GM12878 (cell line): ENCODE data around the gene SFXN2. TPM values are rescaled to one million over a fixed set of nuclear protein-coding genes. Genes with fewer than 3 reads are reported as not detected.

Experiments
- ATAC-seq: fragments of 200-7000 bp; cut with Tn5 transposase; 3 replicates; pipeline ENCODE4 v1.9.1; 2020; ENCODE audit warnings: mild to moderate bottlenecking, moderate library complexity
- BruUV-seq: library from RNA; stranded (reverse); fragments of 400-500 nt; replicated peaks from 2 replicates; lab custom pipeline; 2021; lab: Mats Ljungman, UMichigan
- CTCF ChIA-PET: fragments of 300-600 bp; sonication (Branson Sonifier 250); formaldehyde crosslinking; extraction: SDS; loops from one replicate; lab custom pipeline; 2021; ENCODE audit warnings: inconsistent platforms; lab: Yijun Ruan, JAX
- POLR2A ChIA-PET: fragments of 350-600 bp; formaldehyde crosslinking; extraction: SDS; loops from one replicate; lab custom pipeline; 2021; ENCODE audit warnings: inconsistent platforms; lab: Charles Lee
- RAD21 ChIA-PET: fragments of 300-600 bp; sonication (Branson Sonifier 250); formaldehyde crosslinking; loops from one replicate; lab custom pipeline; 2023; ENCODE audit warnings: antibody characterized with exemption; ENCODE audit not compliant: unreplicated experiment; lab: Charles Lee
- SMC1A ChIA-PET: fragments of 300-600 bp; sonication (Branson Sonifier 250); formaldehyde crosslinking; loops from one replicate; lab custom pipeline; 2023; ENCODE audit not compliant: unreplicated experiment, uncharacterized antibody; lab: Charles Lee
- DNase-seq: peaks from one replicate; pipeline ENCODE4 v3.0.0-alpha.2; 2011; ENCODE audit warnings: low read depth, low spot score
- FAIRE-seq: peaks from 3 replicates; lab custom pipeline; 2011; peaks lifted over from hg19 to GRCh38; lab: Jason Lieb, UNC
- H2AFZ ChIP-seq: 2 replicates; pipeline ENCODE4 v1.6.0; 2011; ENCODE audit warnings: low read depth, low read length, control low read depth; ENCODE audit not compliant: control insufficient read depth
- H3K27ac ChIP-seq: 2 replicates; pipeline ENCODE4 v1.5.1; 2011; ENCODE audit warnings: control low read depth; ENCODE audit not compliant: control insufficient read depth, insufficient read depth
- H3K27me3 ChIP-seq, 2 experiments: replicated peaks in 1 of 2; 2 replicates each; pipeline versions ENCODE4 v1.6.0 to v1.6.1; 2011; ENCODE audit warnings: low read length in 1 of 2; ENCODE audit not compliant: control insufficient read depth in 2 of 2, insufficient read depth in 2 of 2
- H3K36me3 ChIP-seq, 2 experiments: 2 replicates each; pipeline ENCODE4 v1.5.1; 2011; ENCODE audit warnings: low read length in 1 of 2; ENCODE audit not compliant: control insufficient read depth in 2 of 2, insufficient read depth in 2 of 2
- H3K4me1 ChIP-seq: 2 replicates; pipeline ENCODE4 v1.6.1; 2011; ENCODE audit warnings: mild to moderate bottlenecking, low read length, moderate library complexity, mixed read lengths; ENCODE audit not compliant: control insufficient read depth, insufficient read depth
- H3K4me2 ChIP-seq: 2 replicates; pipeline ENCODE4 v1.6.0; 2011; ENCODE audit warnings: control low read depth; ENCODE audit not compliant: control insufficient read depth, insufficient read depth
- H3K4me3 ChIP-seq: fragments of 200-600 bp; sonication (generic); 2 replicates; pipeline ENCODE4 v1.5.1; 2016
- H3K79me2 ChIP-seq: 2 replicates; pipeline ENCODE4 v1.6.0; 2011; ENCODE audit warnings: low read length; ENCODE audit not compliant: control insufficient read depth, insufficient read depth
- H3K9ac ChIP-seq: 2 replicates; pipeline ENCODE4 v1.8.0; 2011; ENCODE audit warnings: low read length, control low read depth, mixed read lengths; ENCODE audit not compliant: control insufficient read depth, insufficient read depth
- H3K9me3 ChIP-seq: replicated peaks from 3 replicates; pipeline ENCODE4 v1.5.1; 2011; ENCODE audit warnings: mild to moderate bottlenecking, low read length; ENCODE audit not compliant: control insufficient read depth, insufficient read depth
- H4K20me1 ChIP-seq: 2 replicates; pipeline ENCODE4 v1.6.0; 2011; ENCODE audit not compliant: control insufficient read depth, insufficient read depth
- ATF7 ChIP-seq: fragments of 450-650 bp; IDR thresholded peaks from 2 replicates; pipeline ENCODE4 v1.6.1; 2016; ENCODE audit warnings: low read depth, mild to moderate bottlenecking
- MTA2 ChIP-seq: fragments of 450-650 bp; IDR thresholded peaks from 2 replicates; pipeline ENCODE4 v1.6.1; 2016; ENCODE audit warnings: low read depth, mild to moderate bottlenecking, moderate library complexity
- NFYB ChIP-seq: IDR thresholded peaks from 2 replicates; pipeline ENCODE4 v1.6.1; 2011; ENCODE audit warnings: low read depth, mild to moderate bottlenecking, low read length, improper control_type of control experiment, moderate library complexity; ENCODE audit not compliant: insufficient read depth
- NRF1 ChIP-seq: conservative IDR thresholded peaks from 2 replicates; pipeline ENCODE4 v1.6.1; 2011; ENCODE audit warnings: mild to moderate bottlenecking, low read depth, low read length, improper control_type of control experiment
- RAD51 ChIP-seq: fragments of 450-650 bp; IDR thresholded peaks from 2 replicates; pipeline ENCODE4 v1.6.1; 2016; ENCODE audit warnings: moderate library complexity, mild to moderate bottlenecking, inconsistent platforms
- RBBP5 ChIP-seq: fragments of 200-600 bp; sonication (generic); conservative IDR thresholded peaks from 2 replicates; pipeline ENCODE4 v1.6.1; 2016
- SMAD5 ChIP-seq: IDR thresholded peaks from 2 replicates; pipeline ENCODE4 v1.6.1; 2016; ENCODE audit warnings: antibody characterized with exemption, low read depth
- SMC3 ChIP-seq: IDR thresholded peaks from 2 replicates; pipeline ENCODE4 v1.6.1; 2011; ENCODE audit warnings: low read length, improper control_type of control experiment, borderline replicate concordance
- WRNIP1 ChIP-seq: IDR thresholded peaks from 2 replicates; pipeline ENCODE4 v1.6.1; 2011; ENCODE audit warnings: low read depth, low read length, improper control_type of control experiment, borderline replicate concordance
- WGBS: methylation state at CpG from one replicate; pipeline ENCODE4 v1.1.6; 2016; ENCODE audit warnings: low lambda C conversion rate; ENCODE audit not compliant: insufficient replicate concordance, insufficient coverage; ENCODE audit errors: missing lambda C conversion rate; 5-methylcytosine and 5-hydroxymethylcytosine counted together
- in situ Hi-C: fragments of 300-500 bp; cut with MboI; formaldehyde crosslinking; loops from 9 replicates; pipeline ENCODE4 v1.14.3; 2018; ENCODE audit warnings: mixed read lengths
- intact Hi-C: fragments of 100-400 bp; cut with micrococcal nuclease; formaldehyde crosslinking; loops from one replicate; pipeline ENCODE4 v1.14.2; 2022; ENCODE audit not compliant: unreplicated experiment
- polyA plus RNA-seq, 11 experiments: library from polyadenylated mRNA; depleted of rRNA in 4 of 11; unstranded in 6 of 11; stranded (reverse) in 5 of 11; fragments of >200 nt; fragmentation: Nextera tagmentation in 4 of 11; fragmentation: Illumina TruSeq in 1 of 11; extraction: Ambion mirVana in 4 of 11; extraction: Trizol in 1 of 11; gene quantifications; 1 replicate in 1 of 11; 2 replicates in 10 of 11; pipeline versions ENCODE4 v1.2.1 to v1.2.3, GENCODE V29; 2011 to 2016; ENCODE audit warnings: inconsistent platforms in 2 of 11, missing spikeins in 2 of 11, low read depth in 1 of 11
- total RNA-seq, 4 experiments: library from RNA; depleted of rRNA in 3 of 4; stranded (reverse); fragments of >200 nt in 3 of 4; fragmentation: Illumina TruSeq in 1 of 4; extraction: Trizol in 1 of 4; gene quantifications; 2 replicates each; pipeline versions ENCODE4 v1.2.1 to v1.2.3, GENCODE V29; 2013 to 2021
- TF ChIP-seq, protein P1 (sequence below): fragments of 450-650 bp; IDR thresholded peaks from 2 replicates; pipeline ENCODE4 v1.6.1; 2018; ENCODE audit warnings: borderline replicate concordance, mild to moderate bottlenecking; ENCODE audit not compliant: partially characterized antibody
- TF ChIP-seq, protein P2 (sequence below): fragments of 450-650 bp; formaldehyde crosslinking; IDR thresholded peaks from 2 replicates; pipeline ENCODE4 v1.4.0; 2022; ENCODE audit warnings: mild to moderate bottlenecking, moderate library complexity
- TF ChIP-seq, protein P3 (sequence below): IDR thresholded peaks from 2 replicates; pipeline ENCODE4 v1.6.1; 2011; ENCODE audit warnings: borderline replicate concordance, low read depth, mild to moderate bottlenecking, moderate library complexity, low read length; ENCODE audit not compliant: insufficient read depth, poor library complexity, severe bottlenecking

Gene SFXN2
- total and polyA plus RNA-seq, 10 of the 15 experiments (the other 5 are each of a cell fraction or from before 2014, with no cell fraction given), result 8.8 to 22.5 (median 18.5) TPM

DNA sequence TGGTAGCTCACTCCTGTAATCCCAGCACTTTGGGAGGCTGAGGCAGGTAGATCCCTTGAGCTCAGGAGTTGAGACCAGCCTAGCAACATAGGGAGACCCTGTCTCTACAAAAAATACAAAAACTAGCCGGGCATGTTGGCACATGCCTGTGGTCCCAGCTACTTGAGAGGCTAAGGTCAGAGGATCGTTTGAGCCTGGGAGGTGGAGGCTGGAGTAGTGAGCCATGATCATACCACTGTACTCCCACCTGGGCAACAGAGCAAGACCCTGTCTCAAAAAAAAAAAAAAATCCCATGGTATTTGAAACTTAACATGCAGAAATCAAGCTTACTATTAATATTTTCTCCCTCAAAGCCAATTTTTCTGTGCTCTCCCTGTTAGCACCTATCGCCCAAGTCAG is 5.9 kb downstream of the SFXN2 start:
- ChIA-PET CTCF (interaction anchor here (0.7 to 1.8 kb wide), 8 partner anchors 10 to 181 kb away, joined by 3 to 11 read pairs (median 5); no protein-coding TSS in a partner anchor), SMC1A (interaction anchor here (0.7 to 3.5 kb wide), 16 partner anchors 9 to 193 kb away, joined by 3 to 15 read pairs (median 4); no protein-coding TSS in a partner anchor), RAD21 (interaction anchor here (0.9 to 2.9 kb wide), 4 partner anchors 43 to 85 kb away, joined by 3 to 7 read pairs (median 4); no protein-coding TSS in a partner anchor), POLR2A (interaction anchor here (0.6 to 2.2 kb wide), 11 partner anchors 13 to 258 kb away, joined by 3 to 8 read pairs (median 3); no protein-coding TSS in a partner anchor)
- WGBS, result 83% methylated on average over 3 of the region's 3 CpGs
- in situ Hi-C loops (no loop called here), intact Hi-C loops (loop anchor here (10.0 kb wide), 1 partner anchor 344 kb away; no protein-coding TSS in a partner anchor)
- Histone ChIP-seq H3K4me1 (peaks cover 8% of the 10 kb centered on the region; the same call in 1 of the 2 replicates), H3K4me2 (no peak overlapping the region), H4K20me1 (no peaks in the 10 kb centered on the region), H3K4me3 (no peak overlapping the region), H3K9ac (no peak overlapping the region), H3K36me3 (peaks cover 0 to 2% of the 10 kb centered on the region in 2 experiments; a peak in 1 of 4 replicates), H3K27ac (no peak overlapping the region), H2AFZ (no peak overlapping the region), H3K79me2 (peaks cover 25% of the 10 kb centered on the region), H3K27me3 (no peaks in the 10 kb centered on the region), H3K9me3 (no peaks in the 10 kb centered on the region)
- no peak for ATAC-seq
- DNase-seq, result no peak
- FAIRE-seq, result no peak
- BruUV-seq, result no TSS peak
- TF ChIP-seq WRNIP1 (no peak), ATF7 (no peak), MTA2 (no peak), RAD51 (no peak), NRF1 (no peak), SMC3 (no peak), NFYB (no peak), SMAD5 (no peak), RBBP5 (no peak)
- TF ChIP-seq, protein P1, sequence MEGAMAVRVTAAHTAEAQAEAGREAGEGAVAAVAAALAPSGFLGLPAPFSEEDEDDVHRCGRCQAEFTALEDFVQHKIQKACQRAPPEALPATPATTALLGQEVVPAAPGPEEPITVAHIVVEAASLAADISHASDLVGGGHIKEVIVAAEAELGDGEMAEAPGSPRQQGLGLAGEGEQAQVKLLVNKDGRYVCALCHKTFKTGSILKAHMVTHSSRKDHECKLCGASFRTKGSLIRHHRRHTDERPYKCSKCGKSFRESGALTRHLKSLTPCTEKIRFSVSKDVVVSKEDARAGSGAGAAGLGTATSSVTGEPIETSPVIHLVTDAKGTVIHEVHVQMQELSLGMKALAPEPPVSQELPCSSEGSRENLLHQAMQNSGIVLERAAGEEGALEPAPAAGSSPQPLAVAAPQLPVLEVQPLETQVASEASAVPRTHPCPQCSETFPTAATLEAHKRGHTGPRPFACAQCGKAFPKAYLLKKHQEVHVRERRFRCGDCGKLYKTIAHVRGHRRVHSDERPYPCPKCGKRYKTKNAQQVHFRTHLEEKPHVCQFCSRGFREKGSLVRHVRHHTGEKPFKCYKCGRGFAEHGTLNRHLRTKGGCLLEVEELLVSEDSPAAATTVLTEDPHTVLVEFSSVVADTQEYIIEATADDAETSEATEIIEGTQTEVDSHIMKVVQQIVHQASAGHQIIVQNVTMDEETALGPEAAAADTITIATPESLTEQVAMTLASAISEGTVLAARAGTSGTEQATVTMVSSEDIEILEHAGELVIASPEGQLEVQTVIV, result no peak
- TF ChIP-seq, protein P2, sequence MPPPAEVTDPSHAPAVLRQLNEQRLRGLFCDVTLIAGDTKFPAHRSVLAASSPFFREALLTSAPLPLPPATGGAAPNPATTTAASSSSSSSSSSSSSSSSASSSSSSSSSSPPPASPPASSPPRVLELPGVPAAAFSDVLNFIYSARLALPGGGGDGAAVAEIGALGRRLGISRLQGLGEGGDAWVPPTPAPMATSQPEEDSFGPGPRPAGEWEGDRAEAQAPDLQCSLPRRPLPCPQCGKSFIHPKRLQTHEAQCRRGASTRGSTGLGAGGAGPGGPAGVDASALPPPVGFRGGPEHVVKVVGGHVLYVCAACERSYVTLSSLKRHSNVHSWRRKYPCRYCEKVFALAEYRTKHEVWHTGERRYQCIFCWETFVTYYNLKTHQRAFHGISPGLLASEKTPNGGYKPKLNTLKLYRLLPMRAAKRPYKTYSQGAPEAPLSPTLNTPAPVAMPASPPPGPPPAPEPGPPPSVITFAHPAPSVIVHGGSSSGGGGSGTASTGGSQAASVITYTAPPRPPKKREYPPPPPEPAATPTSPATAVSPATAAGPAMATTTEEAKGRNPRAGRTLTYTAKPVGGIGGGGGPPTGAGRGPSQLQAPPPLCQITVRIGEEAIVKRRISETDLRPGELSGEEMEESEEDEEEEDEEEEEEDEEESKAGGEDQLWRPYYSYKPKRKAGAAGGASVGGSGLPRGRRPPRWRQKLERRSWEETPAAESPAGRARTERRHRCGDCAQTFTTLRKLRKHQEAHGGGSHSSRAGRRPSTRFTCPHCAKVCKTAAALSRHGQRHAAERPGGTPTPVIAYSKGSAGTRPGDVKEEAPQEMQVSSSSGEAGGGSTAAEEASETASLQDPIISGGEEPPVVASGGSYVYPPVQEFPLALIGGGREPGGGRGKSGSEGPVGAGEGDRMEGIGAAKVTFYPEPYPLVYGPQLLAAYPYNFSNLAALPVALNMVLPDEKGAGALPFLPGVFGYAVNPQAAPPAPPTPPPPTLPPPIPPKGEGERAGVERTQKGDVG (CRISPR knock-in tag), result no peak
- TF ChIP-seq, protein P3, sequence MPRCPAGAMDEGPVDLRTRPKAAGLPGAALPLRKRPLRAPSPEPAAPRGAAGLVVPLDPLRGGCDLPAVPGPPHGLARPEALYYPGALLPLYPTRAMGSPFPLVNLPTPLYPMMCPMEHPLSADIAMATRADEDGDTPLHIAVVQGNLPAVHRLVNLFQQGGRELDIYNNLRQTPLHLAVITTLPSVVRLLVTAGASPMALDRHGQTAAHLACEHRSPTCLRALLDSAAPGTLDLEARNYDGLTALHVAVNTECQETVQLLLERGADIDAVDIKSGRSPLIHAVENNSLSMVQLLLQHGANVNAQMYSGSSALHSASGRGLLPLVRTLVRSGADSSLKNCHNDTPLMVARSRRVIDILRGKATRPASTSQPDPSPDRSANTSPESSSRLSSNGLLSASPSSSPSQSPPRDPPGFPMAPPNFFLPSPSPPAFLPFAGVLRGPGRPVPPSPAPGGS, result no peak
- TF ChIP-seq, all 136 proteins: peak for 0
